Caco-2 (cell line): Measurements from ENCODE around the gene EEF1AKMT4. TPM values are rescaled to one million over a fixed set of nuclear protein-coding genes. Genes with fewer than 3 reads are reported as not detected.

Experiments used
- BruUV-seq: library from RNA; stranded (reverse); fragments of 400-500 nt; replicated peaks from 2 replicates; lab custom pipeline; 2021; lab: Mats Ljungman, UMichigan
- CTCF ChIA-PET: fragments of 300-600 bp; sonication (Branson Sonifier 250); formaldehyde crosslinking; loops from one replicate; lab custom pipeline; 2022; ENCODE audit warnings: antibody characterized with exemption; lab: Charles Lee
- POLR2A ChIA-PET: fragments of 300-600 bp; sonication (Branson Sonifier 250); formaldehyde crosslinking; loops from one replicate; lab custom pipeline; 2022; ENCODE audit warnings: antibody characterized with exemption; lab: Charles Lee
- DNase-seq, 2 experiments: peaks; one replicate each; pipeline versions ENCODE4 v3.0.0 to v3.0.0-alpha.2; 2020 to 2022
- H3K27me3 ChIP-seq: replicated peaks from 2 replicates; pipeline ENCODE4 v1.6.0; 2011; ENCODE audit warnings: low read length; ENCODE audit not compliant: control insufficient read depth, insufficient read depth
- H3K36me3 ChIP-seq: 2 replicates; pipeline ENCODE4 v1.5.1; 2011; ENCODE audit warnings: low read length; ENCODE audit not compliant: control insufficient read depth, insufficient read depth
- H3K4me1 ChIP-seq: fragments of 250-450 bp; sonication (Bioruptor Pico); 2 replicates; pipeline ENCODE4 v1.5.1; 2020; ENCODE audit warnings: mild to moderate bottlenecking
- H3K4me3 ChIP-seq: 2 replicates; pipeline ENCODE4 v1.5.1; 2011; ENCODE audit warnings: low read depth, mild to moderate bottlenecking, control low read depth, low read length
- H3K9me3 ChIP-seq: fragments of 250-450 bp; sonication (Bioruptor Pico); 2 replicates; pipeline ENCODE4 v1.5.1; 2020; ENCODE audit warnings: mild to moderate bottlenecking, moderate library complexity
- H3K27ac Mint-ChIP-seq: one replicate; pipeline ENCODE4 v1.8.0; 2022; ENCODE audit warnings: mixed read lengths; ENCODE audit not compliant: unreplicated experiment
- H3K27me3 Mint-ChIP-seq: one replicate; pipeline ENCODE4 v1.8.0; 2022; ENCODE audit warnings: mixed read lengths; ENCODE audit not compliant: insufficient read depth, unreplicated experiment
- H3K36me3 Mint-ChIP-seq: one replicate; pipeline ENCODE4 v1.8.0; 2022; ENCODE audit warnings: mild to moderate bottlenecking, mixed read lengths; ENCODE audit not compliant: insufficient read depth, unreplicated experiment
- H3K4me1 Mint-ChIP-seq: one replicate; pipeline ENCODE4 v1.8.0; 2022; ENCODE audit warnings: low read depth, mixed read lengths; ENCODE audit not compliant: unreplicated experiment
- H3K4me3 Mint-ChIP-seq: one replicate; pipeline ENCODE4 v1.8.0; 2022; ENCODE audit warnings: mild to moderate bottlenecking, moderate library complexity, mixed read lengths; ENCODE audit not compliant: unreplicated experiment
- H3K9me3 Mint-ChIP-seq: one replicate; pipeline ENCODE4 v1.8.0; 2022; ENCODE audit warnings: mixed read lengths; ENCODE audit not compliant: unreplicated experiment
- CTCF ChIP-seq, 2 experiments: fragments of 200-600 bp in 1 of 2; IDR thresholded peaks; 1 replicate in 1 of 2; 2 replicates in 1 of 2; pipeline versions ENCODE4 v1.5.1 to v1.8.0; 2011 to 2022; ENCODE audit warnings: antibody characterized with exemption in 1 of 2, control low read depth in 1 of 2, inconsistent platforms in 1 of 2, low read depth in 1 of 2, low read length in 1 of 2, mild to moderate bottlenecking in 1 of 2, moderate library complexity in 1 of 2; ENCODE audit not compliant: insufficient read depth in 1 of 2, severe bottlenecking in 1 of 2, unreplicated experiment in 1 of 2
- intact Hi-C: fragments of 100-400 bp; cut with micrococcal nuclease; formaldehyde crosslinking; loops from one replicate; pipeline ENCODE4 v1.10.0; 2022; ENCODE audit not compliant: unreplicated experiment
- total RNA-seq: library from RNA; stranded (reverse); gene quantifications from 2 replicates; pipeline ENCODE4 v1.2.3, GENCODE V29; 2022

EEF1AKMT4 gene
- total RNA-seq, 1 experiment from 2014 or later, result 13.1 TPM

GRCh38 chr3:184218814-184219213 is 30.7 kb upstream of the EEF1AKMT4 start:
- no peak for DNase-seq
- no peaks in the 10 kb centered on the region for H3K9me3 Mint-ChIP-seq
- H3K27me3 Mint-ChIP-seq, result peaks cover 7% of the 10 kb centered on the region
- ChIA-PET CTCF (interaction anchor here (0.6 kb wide), 1 partner anchor 9 kb away, joined by 3 read pairs; no protein-coding TSS in a partner anchor), POLR2A (interaction anchor here (0.6 kb wide), 1 partner anchor 582 kb away, joined by 3 read pairs; no protein-coding TSS in a partner anchor)
- Histone ChIP-seq H3K36me3 (no peaks in the 10 kb centered on the region), H3K4me1 (no peaks in the 10 kb centered on the region), H3K27me3 (no peaks in the 10 kb centered on the region), H3K4me3 (no peak overlapping the region), H3K9me3 (no peaks in the 10 kb centered on the region)
- no TSS peak for BruUV-seq
- no peaks in the 10 kb centered on the region for H3K36me3 Mint-ChIP-seq
- no peak overlapping the region for H3K4me3 Mint-ChIP-seq
- no peaks in the 10 kb centered on the region for H3K4me1 Mint-ChIP-seq
- no peak overlapping the region for H3K27ac Mint-ChIP-seq
- no peak for TF ChIP-seq CTCF (IDR thresholded peaks at IDR 0.05; ENCODE audit: insufficient read depth in 1 of 2, low read depth in 1 of 2, low read length in 1 of 2, severe bottlenecking in 1 of 2, unreplicated experiment in 1 of 2)
- intact Hi-C loops, result no loop called here

DNA sequence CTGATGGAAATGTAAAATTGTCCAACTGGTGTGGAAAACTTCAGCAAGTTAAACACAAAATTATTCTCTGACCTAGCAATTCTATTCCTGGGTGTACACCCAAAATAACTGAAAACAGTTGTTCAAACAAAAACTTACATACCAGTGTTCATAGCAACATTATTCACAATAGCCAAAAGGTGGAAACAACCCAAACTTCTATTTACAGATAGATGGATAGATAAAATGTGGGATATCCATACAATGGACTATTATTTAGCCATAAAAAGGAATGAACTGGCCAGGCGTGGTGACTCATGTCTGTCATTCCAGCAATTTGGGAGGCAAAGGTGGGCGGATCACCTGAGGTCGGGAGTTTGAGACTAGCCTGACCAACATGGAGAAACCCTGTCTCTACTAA is 27.0 kb upstream of the EEF1AKMT4 start:
- TF ChIP-seq CTCF (IDR thresholded peaks at IDR 0.05; ENCODE audit: insufficient read depth in 1 of 2, low read depth in 1 of 2, low read length in 1 of 2, severe bottlenecking in 1 of 2, unreplicated experiment in 1 of 2), result no peak
- no peak overlapping the region for H3K4me3 ChIP-seq
- no peaks in the 10 kb centered on the region; the same call in 1 of the 2 replicates for H3K27me3 ChIP-seq
- Mint-ChIP-seq H3K4me3 (no peak overlapping the region), H3K27me3 (peaks cover 12% of the 10 kb centered on the region), H3K36me3 (no peaks in the 10 kb centered on the region), H3K9me3 (no peaks in the 10 kb centered on the region), H3K4me1 (no peaks in the 10 kb centered on the region), H3K27ac (no peak overlapping the region)
- no TSS peak for BruUV-seq
- POLR2A ChIA-PET, result no interaction called here
- CTCF ChIA-PET, result interaction anchor here (0.6 kb wide), 1 partner anchor 132 kb away, joined by 3 read pairs; no protein-coding TSS in a partner anchor
- H3K4me1 ChIP-seq, result no peaks in the 10 kb centered on the region
- intact Hi-C loops, result no loop called here
- no peak for DNase-seq
- H3K36me3 ChIP-seq, result no peaks in the 10 kb centered on the region
- no peaks in the 10 kb centered on the region for H3K9me3 ChIP-seq

- Histone ChIP-seq H3K4me3 (no peak overlapping the region), H3K4me1 (no peaks in the 10 kb centered on the region), H3K27me3 (peaks cover 5% of the 10 kb centered on the region; the same call in 1 of the 2 replicates), H3K9me3 (no peaks in the 10 kb centered on the region), H3K36me3 (no peaks in the 10 kb centered on the region)
- no peaks in the 10 kb centered on the region for H3K36me3 Mint-ChIP-seq
- no peak for TF ChIP-seq CTCF (IDR thresholded peaks at IDR 0.05; ENCODE audit: insufficient read depth in 1 of 2, low read depth in 1 of 2, low read length in 1 of 2, severe bottlenecking in 1 of 2, unreplicated experiment in 1 of 2)
- H3K27ac Mint-ChIP-seq, result no peak overlapping the region
- intact Hi-C loops, result no loop called here
- H3K4me1 Mint-ChIP-seq, result no peaks in the 10 kb centered on the region
- CTCF ChIA-PET, result no interaction called here
- H3K4me3 Mint-ChIP-seq, result no peak overlapping the region
- H3K9me3 Mint-ChIP-seq, result no peaks in the 10 kb centered on the region
- DNase-seq, result no peak
- POLR2A ChIA-PET, result no interaction called here
- no TSS peak for BruUV-seq
- H3K27me3 Mint-ChIP-seq, result peaks cover 18% of the 10 kb centered on the region
Observed at GRCh38 chr3:184223946-184224345, 25.5 kb upstream of the EEF1AKMT4 start.
